Measurements from ENCODE around the gene NCR2. TPM values are rescaled to one million over a fixed set of nuclear protein-coding genes. Genes with fewer than 3 reads are reported as not detected.
A peak's percentile ranks its signal among the peaks of the same experiment; 100 is the strongest.

NCR2 gene
- total and polyA plus RNA-seq, 2 of the 13 experiments (the other 11 are each of a cell fraction or from before 2014, with no cell fraction given), result not detected

- TF ChIP-seq ZNF24 (IDR thresholded peaks at IDR 0.05) (no peak), CBX5 (CRISPR knock-in tag; IDR thresholded peaks at IDR 0.05; ENCODE audit: borderline replicate concordance) (peak; percentile 67), PAXIP1 (CRISPR knock-in tag; conservative IDR thresholded peaks at IDR 0.05) (no peak), ZNF331 (CRISPR knock-in tag; IDR thresholded peaks at IDR 0.05) (peak; percentile 68; the same call in 1 of the 2 replicates), SMAD3 (CRISPR knock-in tag; IDR thresholded peaks at IDR 0.05) (0 out of 2 replicates have a peak, but pooled peaks have one; percentile 29), ZMAT5 (CRISPR knock-in tag; IDR thresholded peaks at IDR 0.05; ENCODE audit: borderline replicate concordance, low read depth) (no peak), SMAD1 (CRISPR knock-in tag; IDR thresholded peaks at IDR 0.05; ENCODE audit: borderline replicate concordance, low read depth) (no peak), MBNL3 (CRISPR knock-in tag; conservative IDR thresholded peaks at IDR 0.05) (no peak), ZNF83 (CRISPR knock-in tag; IDR thresholded peaks at IDR 0.05; ENCODE audit: borderline replicate concordance) (no peak)
- TF ChIP-seq, protein P1, sequence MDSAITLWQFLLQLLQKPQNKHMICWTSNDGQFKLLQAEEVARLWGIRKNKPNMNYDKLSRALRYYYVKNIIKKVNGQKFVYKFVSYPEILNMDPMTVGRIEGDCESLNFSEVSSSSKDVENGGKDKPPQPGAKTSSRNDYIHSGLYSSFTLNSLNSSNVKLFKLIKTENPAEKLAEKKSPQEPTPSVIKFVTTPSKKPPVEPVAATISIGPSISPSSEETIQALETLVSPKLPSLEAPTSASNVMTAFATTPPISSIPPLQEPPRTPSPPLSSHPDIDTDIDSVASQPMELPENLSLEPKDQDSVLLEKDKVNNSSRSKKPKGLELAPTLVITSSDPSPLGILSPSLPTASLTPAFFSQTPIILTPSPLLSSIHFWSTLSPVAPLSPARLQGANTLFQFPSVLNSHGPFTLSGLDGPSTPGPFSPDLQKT (CRISPR knock-in tag; IDR thresholded peaks at IDR 0.05; ENCODE audit: borderline replicate concordance), result no peak
- TF ChIP-seq, protein P2, sequence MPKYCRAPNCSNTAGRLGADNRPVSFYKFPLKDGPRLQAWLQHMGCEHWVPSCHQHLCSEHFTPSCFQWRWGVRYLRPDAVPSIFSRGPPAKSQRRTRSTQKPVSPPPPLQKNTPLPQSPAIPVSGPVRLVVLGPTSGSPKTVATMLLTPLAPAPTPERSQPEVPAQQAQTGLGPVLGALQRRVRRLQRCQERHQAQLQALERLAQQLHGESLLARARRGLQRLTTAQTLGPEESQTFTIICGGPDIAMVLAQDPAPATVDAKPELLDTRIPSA (CRISPR knock-in tag; IDR thresholded peaks at IDR 0.05; ENCODE audit: borderline replicate concordance), result no peak
Observed at GRCh38 chr6:41318654-41319565, 16.5 kb upstream of the NCR2 start (continued).

Measured in HepG2 (cell line).